Tibial artery (tissue), 4 donors: ENCODE data around the gene UCK1.

ENCODE experiments used
- DNase-seq, 2 donors: peaks; one replicate each; pipeline ENCODE4 v3.0.0-alpha.2; 2019
- H3K27ac ChIP-seq, 2 donors: fragments of 200-600 bp; sonication (generic) in 1 of 2; 1 replicate in 1 of 2; 2 replicates in 1 of 2; pipeline ENCODE4 v1.5.1; 2018 to 2019; ENCODE audit warnings: mild to moderate bottlenecking in 1 of 2
- H3K27me3 ChIP-seq, 2 donors: fragments of 200-600 bp; sonication (generic) in 1 of 2; one replicate each; pipeline versions ENCODE4 v1.5.1 to v1.6.0; 2016 to 2019
- H3K36me3 ChIP-seq, 3 donors: fragments of 200-600 bp; sonication (generic) in 2 of 3; one replicate each; pipeline ENCODE4 v1.5.1; 2016 to 2019; ENCODE audit warnings: mild to moderate bottlenecking in 2 of 3
- H3K4me1 ChIP-seq, 4 donors: fragments of 200-600 bp; sonication (generic) in 2 of 4; 1 replicate in 3 of 4; 2 replicates in 1 of 4; pipeline ENCODE4 v1.5.1; 2016 to 2019
- H3K4me3 ChIP-seq, 2 donors: fragments of 200-600 bp; sonication (generic) in 1 of 2; 1 replicate in 1 of 2; 2 replicates in 1 of 2; pipeline ENCODE4 v1.5.1; 2018 to 2019; ENCODE audit warnings: mild to moderate bottlenecking in 2 of 2
- H3K9me3 ChIP-seq, 3 donors: fragments of 200-600 bp; sonication (generic) in 1 of 3; one replicate each; pipeline ENCODE4 v1.5.1; 2016 to 2019
- intact Hi-C: fragments of 100-400 bp; cut with DNase I; formaldehyde crosslinking; loops from one replicate; pipeline ENCODE4 v1.15.0; 2023; ENCODE audit warnings: low total_unique reads
- TF ChIP-seq, protein P1 (sequence below), 2 experiments: fragments of 200-600 bp in 1 of 2; fragments of 450-650 bp in 1 of 2; IDR thresholded peaks; one replicate each; pipeline ENCODE4 v1.5.1; 2017 to 2019; ENCODE audit warnings: antibody characterized with exemption in 2 of 2, mild to moderate bottlenecking in 1 of 2, moderate library complexity in 1 of 2

Gene UCK1

DNA sequence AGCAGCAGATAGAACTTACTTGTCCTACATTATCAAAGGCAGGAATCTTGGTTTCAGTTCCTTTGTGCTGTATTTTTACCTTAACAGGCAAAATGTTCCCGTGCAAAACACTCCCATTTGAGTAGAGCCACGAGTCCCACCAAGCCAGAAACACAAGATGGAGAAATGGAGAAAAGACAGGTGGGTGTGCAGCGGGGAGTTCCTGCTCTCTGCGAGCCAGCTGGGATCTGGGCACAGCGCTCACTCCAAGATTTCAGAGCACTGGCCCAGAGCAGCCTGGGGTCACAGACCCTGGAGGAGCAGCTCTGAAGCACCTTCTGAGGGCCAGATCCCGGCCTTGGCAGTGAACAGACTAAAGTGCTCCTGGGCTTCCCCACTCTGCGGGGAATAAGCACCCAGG, 2.9 kb downstream of the UCK1 start:
- intact Hi-C loops: no loop called here
- no peak for DNase-seq

DNA sequence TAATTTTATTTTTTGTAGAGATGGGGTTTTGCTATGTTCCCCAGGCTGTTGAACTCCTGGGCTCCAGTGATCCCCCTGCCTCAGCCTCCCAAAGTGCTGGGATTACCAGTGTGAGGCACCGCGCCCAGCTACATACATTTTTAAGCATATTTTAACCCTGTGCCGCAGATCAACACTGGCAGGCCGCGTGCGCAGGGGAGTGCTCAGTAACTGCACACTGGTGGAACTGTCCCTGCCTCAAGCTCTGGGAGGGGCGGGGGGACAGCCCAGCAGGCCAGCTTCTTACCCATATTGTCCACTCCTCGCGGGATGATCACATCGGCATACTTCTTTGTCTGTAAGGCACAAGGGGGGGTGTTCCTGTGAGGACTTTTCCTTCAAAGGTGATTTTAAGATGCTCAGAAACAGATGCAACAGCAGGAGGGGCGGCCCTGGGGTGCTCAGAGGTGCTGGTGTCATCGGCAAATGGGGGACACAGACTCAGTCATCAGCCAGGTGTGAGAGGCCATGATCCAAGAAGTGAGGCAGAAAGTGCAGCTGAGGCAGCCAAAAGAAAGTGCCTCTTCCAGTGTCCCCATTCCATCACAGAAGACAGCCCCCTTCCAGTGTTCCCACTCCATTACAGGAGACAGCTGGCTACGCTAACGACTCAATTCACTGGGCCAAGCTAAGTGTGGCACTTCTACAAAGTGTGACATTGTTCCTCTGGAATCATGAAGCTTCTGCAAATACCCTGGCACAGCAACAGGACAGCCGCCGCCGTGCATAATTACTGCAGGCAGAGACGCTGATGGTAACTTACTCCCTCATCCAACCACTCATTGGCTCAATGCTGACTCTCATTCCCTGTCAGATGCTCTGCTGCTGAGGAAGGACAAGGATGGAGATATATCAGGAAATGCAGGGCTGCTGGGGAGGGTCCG, 5.2 kb downstream of the UCK1 start:
- peaks cover 62 to 88% (median 85%) of the 10 kb centered on the region in 3 donors for H3K36me3 ChIP-seq
- H3K4me3 ChIP-seq: no peak overlapping the region
- peaks cover 0 to 10% (median 9%) of the 10 kb centered on the region in 4 donors for H3K4me1 ChIP-seq
- intact Hi-C loops: no loop called here
- H3K27me3 ChIP-seq: no peaks in the 10 kb centered on the region
- H3K9me3 ChIP-seq: no peaks in the 10 kb centered on the region
- no peak for DNase-seq
- H3K27ac ChIP-seq: no peak overlapping the region
- TF ChIP-seq, protein P1, sequence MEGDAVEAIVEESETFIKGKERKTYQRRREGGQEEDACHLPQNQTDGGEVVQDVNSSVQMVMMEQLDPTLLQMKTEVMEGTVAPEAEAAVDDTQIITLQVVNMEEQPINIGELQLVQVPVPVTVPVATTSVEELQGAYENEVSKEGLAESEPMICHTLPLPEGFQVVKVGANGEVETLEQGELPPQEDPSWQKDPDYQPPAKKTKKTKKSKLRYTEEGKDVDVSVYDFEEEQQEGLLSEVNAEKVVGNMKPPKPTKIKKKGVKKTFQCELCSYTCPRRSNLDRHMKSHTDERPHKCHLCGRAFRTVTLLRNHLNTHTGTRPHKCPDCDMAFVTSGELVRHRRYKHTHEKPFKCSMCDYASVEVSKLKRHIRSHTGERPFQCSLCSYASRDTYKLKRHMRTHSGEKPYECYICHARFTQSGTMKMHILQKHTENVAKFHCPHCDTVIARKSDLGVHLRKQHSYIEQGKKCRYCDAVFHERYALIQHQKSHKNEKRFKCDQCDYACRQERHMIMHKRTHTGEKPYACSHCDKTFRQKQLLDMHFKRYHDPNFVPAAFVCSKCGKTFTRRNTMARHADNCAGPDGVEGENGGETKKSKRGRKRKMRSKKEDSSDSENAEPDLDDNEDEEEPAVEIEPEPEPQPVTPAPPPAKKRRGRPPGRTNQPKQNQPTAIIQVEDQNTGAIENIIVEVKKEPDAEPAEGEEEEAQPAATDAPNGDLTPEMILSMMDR (IDR thresholded peaks at IDR 0.05): no peak

More for the DNA sequence above, 2.9 kb downstream of the UCK1 start:
- H3K4me3 ChIP-seq: no peak overlapping the region
- H3K9me3 ChIP-seq: no peaks in the 10 kb centered on the region
- no peak overlapping the region for H3K27ac ChIP-seq
- TF ChIP-seq, protein P1 (IDR thresholded peaks at IDR 0.05): no peak
- H3K27me3 ChIP-seq: no peaks in the 10 kb centered on the region
- peaks cover 0 to 17% (median 13%) of the 10 kb centered on the region in 4 donors for H3K4me1 ChIP-seq
- H3K36me3 ChIP-seq: peaks cover 42 to 66% (median 65%) of the 10 kb centered on the region in 3 donors

GRCh38 chr9:131524665-131525315, 6.3 kb downstream of the UCK1 start:
- Histone ChIP-seq H3K27me3 (no peaks in the 10 kb centered on the region), H3K4me1 (peaks cover 0 to 3% (median 2%) of the 10 kb centered on the region in 4 donors), H3K9me3 (no peaks in the 10 kb centered on the region), H3K36me3 (peaks cover 73 to 99% (median 96%) of the 10 kb centered on the region in 3 donors), H3K27ac (no peak overlapping the region), H3K4me3 (no peak overlapping the region)
- TF ChIP-seq, protein P1 (IDR thresholded peaks at IDR 0.05): no peak
- no peak for DNase-seq
- intact Hi-C loops: no loop called here

DNA sequence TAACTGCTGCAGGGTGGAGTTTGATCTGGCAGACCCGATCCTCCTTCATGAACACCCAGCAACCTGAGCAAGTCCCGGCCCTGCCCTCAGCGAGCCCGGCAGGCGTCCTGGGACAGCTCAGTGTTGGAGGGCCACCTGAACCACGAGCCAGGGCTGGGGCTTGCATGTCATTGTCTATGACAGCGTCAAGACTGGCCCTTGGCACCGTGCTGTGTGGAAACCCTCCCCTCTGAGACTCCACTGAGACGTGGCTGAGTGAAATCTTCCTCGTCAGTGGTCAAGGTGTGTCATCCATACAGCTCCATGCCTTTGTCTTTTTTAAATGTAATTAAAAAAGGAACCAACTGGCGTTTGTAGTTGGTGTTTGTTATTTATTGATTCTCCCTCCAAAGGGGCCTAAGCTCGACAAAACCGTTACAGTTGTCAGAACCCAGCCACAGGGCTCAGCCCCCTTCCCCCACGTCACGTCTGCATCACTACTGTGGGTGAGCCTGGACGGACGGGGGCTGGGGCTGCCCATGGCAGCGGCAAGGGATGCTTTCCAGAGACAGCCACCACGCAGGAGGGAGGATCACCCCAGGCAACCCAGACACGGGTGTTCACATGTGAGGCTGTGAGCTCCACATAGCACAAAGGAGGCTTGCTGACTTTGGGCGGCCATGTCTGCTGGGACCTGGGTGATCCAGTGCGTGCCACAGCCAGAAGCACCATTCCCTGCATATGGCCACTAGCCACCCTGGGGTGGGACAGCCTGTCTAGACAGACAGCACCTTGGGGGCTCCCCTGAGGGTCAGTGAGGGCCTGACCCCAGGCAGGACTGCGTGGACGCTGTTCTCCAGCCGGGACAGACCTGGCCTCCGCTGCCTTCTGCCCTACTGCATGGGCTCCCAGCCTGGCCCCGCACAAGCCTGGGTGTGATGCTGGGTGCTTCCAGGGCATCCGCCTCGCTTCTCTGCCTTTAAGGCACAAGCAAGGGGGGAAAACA, 7.3 kb downstream of the UCK1 start:
- no peak overlapping the region for H3K4me3 ChIP-seq
- H3K27ac ChIP-seq: no peak overlapping the region
- TF ChIP-seq, protein P1 (IDR thresholded peaks at IDR 0.05): no peak
- no peaks in the 10 kb centered on the region for H3K9me3 ChIP-seq
- DNase-seq: no peak
- peaks cover 81 to 100% (median 96%) of the 10 kb centered on the region in 3 donors for H3K36me3 ChIP-seq
- no peaks in the 10 kb centered on the region for H3K27me3 ChIP-seq
- intact Hi-C loops: no loop called here
- no peaks in the 10 kb centered on the region for H3K4me1 ChIP-seq

- peaks cover 78 to 100% (median 96%) of the 10 kb centered on the region in 3 donors for H3K36me3 ChIP-seq
- H3K27me3 ChIP-seq: no peaks in the 10 kb centered on the region
- TF ChIP-seq, protein P1 (IDR thresholded peaks at IDR 0.05): no peak
Measured at GRCh38 chr9:131523086-131523388, 8.0 kb downstream of the UCK1 start.

More at GRCh38 chr9:131523086-131523388, 8.0 kb downstream of the UCK1 start:
- no peaks in the 10 kb centered on the region for H3K9me3 ChIP-seq
- intact Hi-C loops: no loop called here
- H3K4me1 ChIP-seq: no peaks in the 10 kb centered on the region
- H3K27ac ChIP-seq: no peak overlapping the region
- DNase-seq: no peak
- H3K4me3 ChIP-seq: no peak overlapping the region
